ENCODE measurements around the gene TIMM44.
"Not testable (repeated sequence)": the region's sequence is repeated elsewhere in the genome, so short reads cannot be mapped to it uniquely, and the experiment has no call there.

TIMM44 gene

DNA sequence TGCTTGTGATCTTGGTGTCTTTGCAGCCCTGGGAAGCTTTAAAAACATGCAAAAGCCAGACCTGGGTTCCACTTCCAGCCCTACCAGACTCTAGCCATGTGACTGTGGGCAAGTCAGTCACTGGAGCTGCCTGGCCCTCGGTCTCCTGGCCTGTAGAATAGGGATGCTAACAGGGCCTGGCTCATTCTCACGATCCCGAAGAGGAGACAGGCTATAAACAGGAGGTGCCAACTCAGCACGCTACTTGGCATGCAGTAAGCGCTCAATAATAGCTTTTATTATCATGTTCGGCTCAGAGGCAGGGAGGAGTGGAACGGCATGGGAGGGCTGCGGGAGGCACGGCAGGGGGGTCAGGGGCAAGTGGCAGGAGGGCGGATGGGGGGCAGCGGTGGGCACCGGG is 19.2 kb downstream of the TIMM44 start:
- no peak for DNase-seq

DNA sequence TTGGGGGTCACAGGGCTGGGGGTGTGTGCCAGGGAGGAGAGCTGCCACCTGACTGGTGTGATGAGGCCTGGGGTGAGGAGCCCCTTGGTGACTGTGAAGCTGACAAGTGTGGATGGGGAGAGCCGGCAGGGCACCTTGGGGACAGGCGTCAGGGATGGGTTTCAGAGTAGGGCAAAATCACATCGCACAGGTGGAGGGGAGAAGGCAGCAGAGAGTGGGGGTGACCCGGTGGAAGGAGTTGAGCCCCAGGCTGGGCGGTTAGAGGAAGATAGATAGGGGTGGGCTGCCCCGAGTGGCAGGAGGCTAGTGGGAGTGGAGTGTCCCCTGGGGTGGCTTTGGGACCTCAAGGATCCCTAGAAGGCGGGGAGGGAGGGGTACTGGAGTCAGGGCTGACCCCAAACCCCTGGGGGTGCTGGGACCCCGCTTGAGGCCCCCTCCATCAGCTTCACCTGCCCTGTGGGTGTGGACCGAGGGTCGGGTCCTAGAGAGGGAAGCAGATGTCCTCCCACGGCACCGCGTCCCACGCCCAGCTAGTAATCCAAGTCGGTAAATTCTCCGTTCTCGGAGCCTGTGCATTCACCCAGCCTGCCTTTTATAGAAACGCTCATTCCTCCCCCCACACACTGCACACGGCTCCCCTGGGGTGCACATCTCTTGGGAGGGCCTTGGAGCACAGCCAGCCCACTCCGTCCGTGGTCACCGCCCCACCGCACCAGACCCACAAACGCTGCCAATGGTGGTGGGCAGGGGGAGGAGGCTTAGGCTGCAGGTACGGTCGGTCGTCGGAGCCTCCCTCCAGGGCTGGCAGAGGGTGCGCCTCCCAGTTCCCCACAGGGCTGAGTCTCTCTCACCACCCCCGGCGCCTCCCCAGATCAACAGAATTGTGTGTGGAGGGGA is 19.9 kb downstream of the TIMM44 start:
- no peak for DNase-seq

DNA sequence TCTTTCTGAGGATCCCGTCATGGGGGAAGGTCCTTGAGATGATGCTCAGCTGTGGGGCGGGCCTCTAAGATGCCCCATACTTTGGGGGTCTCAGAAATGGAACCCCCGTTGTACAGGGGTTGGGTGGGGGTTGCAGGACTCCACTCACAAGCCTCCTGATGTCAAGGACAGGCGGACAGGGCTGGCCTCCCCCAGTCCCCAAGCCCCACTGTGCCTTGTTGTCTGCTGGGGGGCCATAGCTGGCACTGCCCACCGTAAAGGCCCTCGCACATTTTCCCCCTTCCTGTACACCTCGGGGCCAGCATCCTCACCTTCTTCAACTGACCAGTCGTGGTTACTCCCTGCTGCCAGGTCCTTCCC is 20.6 kb downstream of the TIMM44 start:
- DNase-seq: no peak

DNA sequence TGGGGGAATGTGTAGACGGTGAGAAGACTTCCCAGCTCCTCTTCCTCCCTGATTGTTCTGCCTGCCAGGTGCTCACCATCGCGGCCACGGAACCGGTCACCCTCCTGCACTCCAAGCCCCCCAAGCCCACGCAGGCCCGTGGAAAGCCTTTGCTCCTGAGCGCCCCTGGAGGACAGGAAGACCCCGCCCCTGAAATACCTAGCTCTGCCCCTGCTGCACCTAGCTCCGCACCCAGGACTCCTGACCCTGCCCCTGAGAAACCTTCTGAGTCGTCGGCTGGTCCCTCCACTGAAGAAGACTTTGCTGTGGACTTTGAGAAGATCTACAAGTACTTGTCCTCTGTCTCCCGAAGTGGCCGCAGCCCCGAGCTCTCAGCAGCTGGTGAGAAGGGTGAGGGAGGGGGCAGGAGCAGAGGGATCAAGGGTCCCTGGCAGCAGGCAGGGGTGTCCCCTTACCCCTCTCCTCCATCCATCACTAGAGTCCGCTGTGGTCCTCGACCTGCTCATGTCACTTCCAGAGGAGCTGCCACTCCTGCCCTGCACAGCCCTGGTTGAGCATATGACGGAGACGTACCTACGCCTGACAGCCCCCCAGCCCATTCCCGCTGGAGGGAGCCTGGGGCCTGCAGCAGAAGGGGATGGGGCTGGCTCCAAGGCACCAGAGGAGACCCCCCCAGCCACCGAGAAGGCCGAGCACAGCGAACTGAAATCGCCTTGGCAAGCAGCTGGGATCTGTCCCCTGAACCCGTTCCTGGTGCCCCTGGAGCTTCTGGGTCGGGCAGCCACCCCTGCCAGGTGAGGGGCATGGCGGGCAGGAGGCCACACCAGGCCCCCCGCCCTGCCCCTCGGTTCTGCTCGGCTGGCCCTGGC is 21.3 kb downstream of the TIMM44 start:
- no peak for DNase-seq

DNA sequence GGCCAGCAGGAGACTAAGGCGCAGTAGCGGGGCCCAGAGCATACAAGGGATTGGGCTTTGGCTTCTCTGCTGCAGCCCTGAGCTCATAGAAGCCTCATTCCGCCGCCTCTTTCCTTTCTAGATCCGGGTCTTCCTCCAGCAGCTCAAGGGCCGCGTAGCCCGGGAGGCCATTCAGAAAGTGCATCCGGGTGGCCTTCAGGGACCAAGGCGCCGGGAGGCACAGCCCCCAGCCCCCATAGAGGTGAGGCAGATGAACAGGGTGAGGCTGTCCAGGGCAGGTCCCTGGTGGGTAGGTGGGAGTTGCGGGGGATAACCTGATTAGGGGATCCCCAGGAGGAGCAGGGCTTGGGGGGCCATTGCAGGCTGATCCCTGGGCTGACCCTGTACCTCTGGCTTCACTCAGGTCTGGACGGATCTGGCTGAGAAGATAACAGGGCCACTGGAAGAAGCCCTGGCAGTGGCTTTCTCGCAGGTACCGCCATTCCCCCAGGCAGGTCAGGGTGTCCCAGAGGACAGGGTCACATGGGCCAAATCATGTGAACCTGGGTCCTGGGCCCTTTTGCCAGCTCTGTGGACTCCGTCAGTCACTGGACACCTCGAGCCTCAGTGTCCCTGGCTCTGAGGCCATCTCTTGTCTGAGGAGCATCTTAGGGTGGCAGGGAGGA is 22.0 kb downstream of the TIMM44 start:
- no peak for DNase-seq

DNA sequence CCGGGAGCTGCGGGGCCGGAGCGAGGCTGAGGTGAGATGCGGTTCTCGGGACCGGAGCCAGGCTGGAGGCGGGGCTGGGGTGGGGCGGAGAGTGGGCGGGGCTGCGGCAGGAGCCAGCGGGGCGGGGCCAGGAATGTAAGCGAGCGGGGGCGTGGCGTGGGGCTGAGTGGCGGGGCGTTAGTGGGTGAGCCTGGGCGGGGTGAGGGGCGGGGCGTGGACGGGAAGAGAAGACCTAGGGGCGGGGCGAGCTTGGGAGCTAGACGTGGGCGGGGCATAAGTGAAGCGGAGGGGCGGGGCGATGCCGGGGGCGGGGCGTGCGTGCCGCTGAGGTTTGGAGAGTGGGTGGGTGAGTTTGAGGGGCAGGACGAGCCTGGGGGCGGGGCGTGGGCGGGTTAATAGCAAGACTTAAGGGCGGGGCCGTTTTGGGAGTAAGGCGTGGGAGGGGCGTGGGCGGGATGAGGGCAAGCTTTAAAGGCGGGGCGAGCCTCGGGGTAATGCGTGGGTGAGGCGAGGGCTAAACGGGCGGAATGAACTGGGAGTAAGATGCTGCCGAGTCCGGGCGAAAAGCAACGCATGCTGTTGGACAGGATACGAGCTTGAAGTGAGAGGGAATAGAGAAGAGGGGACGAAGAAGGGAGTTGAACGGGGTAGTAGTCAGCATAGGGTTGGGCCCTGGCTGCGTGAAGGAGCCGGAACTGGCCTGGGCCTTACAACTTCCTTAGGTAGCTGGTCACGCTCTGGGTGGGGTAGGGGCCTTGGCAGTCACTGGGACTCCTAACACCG is 22.8 kb downstream of the TIMM44 start:
- DNase-seq: peak; percentile 100

DNA sequence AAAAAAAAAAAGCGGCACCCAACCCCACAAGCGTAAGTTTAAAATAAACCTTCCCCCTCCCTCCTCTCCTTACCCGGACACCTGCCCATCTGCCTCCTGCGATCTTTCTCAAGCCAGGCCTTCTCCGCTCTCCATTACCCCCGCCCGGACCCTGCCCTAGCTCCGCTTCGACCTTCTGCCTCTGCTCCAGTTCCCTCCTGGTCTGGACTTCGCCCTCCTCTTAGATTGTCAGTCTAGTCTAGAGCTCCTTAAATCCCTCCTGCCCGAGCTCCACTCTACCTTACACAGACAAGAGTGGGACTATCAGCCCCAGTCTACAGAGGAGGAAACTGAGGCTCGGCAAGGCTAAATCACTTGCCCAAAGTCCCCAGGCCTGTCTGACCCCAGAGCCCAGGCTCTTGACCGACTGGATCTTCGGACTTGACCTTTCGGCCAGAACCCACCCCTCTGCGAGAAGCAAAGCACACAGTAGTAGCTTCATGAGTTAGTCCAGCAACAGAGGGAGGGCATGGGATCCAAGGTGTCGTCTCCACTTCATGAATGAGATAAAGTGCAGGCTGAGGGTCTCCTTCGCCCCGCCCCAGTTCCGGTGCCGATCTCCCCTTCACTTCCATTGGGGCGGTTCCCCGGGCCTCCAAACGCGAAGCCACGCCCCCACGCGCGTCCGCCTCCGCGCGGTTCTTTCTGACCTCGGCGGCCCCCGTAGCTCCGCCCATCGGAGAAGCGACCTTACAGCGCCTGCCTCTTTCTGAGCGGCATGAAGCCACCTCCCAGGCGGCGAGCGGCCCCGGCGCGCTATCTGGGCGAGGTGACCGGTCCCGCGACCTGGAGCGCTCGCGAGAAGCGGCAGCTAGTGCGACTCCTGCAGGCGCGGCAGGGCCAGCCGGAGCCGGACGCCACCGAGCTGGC is 23.6 kb downstream of the TIMM44 start, which contains the start of gene SNAPC2:
TSS of gene SNAPC2 (plus strand) at position 729 of the 909 bp plus-strand sequence. CDS start at position 758, 29 bp downstream.
- DNase-seq: peak; percentile 95

DNA sequence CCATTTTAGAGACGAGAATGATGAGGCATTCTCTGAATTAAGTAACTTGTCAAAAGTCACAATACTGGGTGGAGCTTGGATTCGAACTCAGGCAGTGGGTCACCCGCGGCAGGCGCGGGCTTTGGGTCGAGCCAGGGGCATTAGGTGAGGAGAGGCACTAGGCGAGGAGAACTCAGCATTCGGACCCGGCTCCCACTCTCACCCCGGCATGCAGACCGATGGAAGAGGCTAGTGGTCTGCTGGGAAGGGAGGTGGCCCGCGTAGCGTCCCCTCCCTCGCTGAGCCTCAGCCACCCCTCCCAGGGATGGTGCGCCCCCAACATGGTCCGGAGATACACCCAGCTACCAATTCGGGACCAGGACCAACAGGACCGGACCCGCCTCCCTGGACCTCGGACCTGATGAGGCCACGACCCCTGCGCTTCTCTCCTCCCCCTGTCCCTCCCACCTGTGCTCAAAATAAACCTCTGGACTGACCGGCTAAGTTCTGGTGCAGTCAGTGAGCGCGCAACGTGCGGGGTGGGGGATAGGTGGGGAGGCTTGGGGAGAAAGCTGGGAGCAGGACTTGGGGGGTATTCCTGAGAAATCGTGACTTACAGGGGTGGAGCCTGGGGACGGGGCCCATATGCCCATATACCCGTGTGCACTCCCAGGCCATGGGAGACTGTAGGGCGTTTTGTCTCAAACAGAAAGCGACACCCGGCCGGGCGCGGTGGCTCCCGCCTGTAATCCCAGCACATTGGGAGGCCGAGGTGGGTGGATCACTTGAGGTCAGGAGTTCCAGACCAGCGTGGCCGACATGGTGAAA is 24.6 kb downstream of the TIMM44 start:
- DNase-seq: no peak

DNA sequence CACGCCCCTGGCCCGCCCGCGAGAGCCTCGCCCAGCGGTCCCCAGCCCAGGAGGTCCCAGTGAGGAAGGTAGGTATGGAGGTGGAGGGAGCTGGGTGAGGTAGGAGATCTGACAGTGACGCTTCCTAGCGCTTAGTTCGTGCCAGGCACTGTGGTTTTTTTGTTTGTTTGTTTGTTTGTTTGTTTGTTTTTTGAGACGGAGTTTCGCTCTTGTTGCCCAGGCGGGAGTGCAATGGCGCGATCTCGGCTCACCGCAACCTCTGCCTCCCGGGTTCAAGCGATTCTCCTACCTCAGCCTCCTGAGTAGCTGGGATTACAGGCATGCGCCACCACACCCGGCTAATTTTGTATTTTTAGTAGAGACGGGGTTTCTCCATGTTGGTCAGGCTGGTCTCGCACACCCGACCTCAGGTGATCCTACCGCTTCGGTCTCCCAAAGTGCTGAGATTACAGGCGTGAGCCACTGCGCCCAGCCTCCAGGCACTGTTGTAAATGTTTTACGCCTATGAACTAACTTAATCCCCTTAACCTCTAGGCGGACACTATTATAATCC is 25.3 kb downstream of the TIMM44 start:
- not testable (repeated sequence) for DNase-seq

DNA sequence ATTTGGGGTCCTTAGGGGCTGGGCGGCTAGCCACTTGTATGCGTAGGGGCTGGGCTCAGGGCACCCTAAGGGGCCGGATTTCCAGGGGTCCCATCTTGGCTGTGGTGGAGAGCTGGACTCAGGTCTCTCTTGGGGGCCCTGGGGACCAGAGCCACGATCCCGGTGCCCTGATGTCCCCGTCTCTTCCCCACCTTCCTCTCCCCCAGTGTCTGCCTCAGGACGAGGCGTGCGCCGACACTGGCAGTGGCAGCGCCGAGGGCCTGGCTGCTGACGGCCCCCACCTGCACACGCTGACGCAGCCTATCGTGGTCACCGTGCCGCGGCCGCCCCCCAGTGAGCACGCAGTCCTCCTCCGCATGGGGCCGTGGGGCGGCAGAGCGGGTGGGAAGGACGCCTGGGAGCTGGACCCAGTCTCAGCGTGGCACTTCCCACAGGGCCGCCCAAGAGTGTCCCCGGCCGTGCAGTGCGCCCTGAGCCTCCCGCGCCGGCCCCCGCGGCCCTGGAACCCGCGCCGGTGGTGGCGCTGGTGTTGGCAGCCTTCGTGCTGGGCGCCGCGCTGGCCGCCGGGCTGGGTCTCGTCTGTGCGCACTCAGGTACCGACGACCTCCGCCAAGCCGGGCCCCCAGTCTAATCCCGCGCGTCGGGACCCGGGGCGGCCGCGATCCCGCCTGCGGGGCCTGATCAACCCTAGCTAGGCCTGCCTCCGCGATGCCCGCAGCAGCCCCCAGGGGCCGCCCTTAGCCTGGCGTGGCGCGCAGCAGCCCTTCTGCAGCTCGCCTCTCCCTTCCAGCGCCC is 26.0 kb downstream of the TIMM44 start:
- peak; percentile 47 for DNase-seq

DNA sequence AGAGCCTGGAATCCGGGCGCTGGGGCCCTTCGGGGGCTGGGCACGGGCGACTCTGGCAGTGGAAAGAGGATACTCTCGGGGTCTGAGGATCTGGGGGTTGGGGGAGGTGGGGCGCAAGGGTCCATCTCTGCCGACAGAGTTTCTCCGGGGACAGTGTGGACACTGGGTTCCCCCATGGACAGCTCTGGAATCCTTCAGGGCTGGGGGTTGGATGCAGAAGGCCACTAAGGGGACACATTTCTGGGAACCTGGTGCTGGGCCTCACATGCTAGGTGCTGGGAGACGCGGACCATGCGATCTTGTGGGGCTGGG is 26.6 kb downstream of the TIMM44 start:
- DNase-seq: no peak

DNA sequence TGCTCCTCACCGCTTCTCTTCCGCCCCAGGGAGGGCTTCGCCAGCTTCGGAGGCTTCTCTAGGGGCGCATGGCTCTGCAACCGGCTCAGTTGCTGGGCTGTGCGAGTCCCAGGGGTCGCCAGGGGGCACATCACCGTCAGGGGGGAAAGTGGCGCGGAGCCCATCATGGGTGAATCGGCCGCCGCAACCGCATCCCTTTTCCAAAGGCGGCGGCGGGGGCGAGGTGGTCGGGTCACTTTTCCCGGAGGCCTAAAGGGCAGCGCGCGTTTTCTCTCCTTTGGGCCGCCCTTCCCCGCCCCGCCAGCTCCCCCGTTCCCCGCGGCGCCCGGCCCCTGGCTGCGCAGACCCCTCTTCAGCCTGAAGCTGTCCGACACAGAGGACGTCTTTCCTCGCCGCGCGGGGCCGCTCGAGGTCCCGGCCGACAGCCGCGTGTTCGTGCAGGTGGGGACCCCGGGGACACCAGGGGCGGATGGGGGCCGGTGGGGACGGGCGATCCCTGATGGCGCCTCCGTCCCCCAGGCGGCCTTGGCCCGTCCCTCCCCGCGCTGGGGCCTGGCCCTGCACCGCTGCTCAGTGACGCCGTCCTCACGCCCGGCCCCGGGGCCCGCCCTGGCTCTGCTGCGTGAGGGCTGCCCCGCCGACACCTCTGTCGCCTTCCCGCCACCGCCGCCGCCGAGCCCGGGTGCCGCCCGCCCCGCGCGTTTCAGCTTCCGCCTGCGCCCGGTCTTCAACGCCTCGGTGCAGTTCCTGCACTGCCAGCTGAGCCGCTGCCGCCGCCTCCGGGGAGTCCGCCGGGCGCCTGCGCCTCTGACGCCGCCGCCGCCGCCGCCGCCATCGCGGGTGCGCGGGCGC is 27.1 kb downstream of the TIMM44 start:
- DNase-seq: peak; percentile 49

DNA sequence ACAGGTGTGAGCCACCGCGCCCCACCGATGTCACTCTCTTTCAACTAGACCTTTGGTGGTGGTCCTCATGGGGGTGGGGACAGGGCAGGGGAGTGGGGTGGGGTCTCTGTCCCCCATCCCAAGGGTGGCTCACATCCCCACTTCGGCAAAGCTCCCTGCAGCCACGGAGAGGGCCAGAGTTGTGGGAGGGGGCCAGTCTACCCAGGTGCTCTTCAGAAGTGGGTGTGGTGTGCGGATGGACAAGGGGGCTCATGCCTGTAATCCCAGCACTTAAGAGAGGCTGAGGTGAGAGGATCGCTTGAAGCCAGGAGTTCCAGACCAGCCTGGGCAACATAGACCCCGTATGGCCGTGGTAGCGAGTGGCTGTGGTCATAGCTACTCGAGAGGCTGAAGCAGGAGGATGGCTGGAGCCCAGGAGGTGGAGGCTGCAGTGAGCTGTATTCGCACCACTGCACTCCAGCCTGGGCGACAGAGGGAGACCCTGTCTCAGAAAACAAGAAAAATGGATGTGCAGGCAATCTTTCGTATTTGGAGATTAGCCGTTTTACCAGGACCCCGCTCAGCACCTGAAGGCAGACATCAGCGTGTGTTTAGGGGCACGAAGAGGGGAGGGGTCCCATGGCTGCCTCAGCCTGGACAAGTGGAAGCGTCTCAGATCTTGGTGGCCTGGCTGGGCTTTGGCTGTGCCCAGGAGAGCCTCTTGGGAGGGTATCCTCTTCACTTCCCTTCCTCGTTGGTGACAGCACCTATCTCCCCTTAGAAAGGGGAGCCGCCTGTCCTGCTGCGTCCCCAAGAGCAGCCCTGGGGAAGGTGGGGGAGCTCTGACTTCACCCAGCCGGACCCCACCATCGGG is 28.0 kb downstream of the TIMM44 start:
- no peak for DNase-seq

DNA sequence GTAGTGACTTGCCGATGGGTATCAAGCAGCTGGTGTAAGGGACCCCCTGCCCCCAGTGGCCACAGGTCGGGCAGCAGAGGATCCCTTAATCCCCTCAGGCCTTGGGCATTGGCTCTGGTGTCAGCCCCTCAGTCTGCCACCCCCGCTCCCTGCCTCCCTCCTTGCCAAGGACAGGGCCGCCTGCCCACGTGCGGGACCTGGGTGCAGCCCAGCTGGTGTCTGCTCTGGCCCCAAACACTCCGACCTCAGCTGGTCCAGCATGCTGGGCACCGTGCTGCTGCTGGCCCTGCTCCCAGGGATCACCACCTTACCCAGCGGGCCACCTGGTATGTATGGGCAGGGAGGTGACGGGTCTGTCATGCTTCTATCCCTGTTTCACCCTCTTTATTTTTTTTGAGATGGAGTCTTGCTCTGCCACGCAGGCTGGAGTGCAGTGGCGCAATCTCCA is 28.8 kb downstream of the TIMM44 start, which contains the start of gene TGFBR3L:
TSS of gene TGFBR3L (plus strand) at position 233 of the 448 bp plus-strand sequence.
- no peak for DNase-seq

DNA sequence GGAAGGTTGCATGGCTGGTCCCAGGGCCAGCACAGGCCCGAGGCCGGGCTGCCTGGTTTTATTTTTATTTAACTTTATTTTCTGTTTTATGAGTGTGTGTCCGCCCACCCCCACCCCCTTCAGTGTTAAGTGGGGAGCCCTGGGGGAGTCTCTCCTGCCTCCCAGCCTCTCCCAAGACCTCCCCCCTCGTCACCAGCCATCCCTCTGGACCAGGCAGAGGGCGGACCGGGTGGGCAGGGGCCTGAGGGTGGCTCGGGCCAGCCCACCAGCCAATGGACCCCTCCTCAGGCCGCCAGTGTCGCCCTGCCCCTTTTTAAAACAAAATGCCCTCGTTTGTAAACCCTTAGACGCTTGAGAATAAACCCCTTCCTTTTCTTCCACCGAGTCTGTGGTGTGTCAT is 29.4 kb downstream of the TIMM44 start:
- DNase-seq: no peak

DNA sequence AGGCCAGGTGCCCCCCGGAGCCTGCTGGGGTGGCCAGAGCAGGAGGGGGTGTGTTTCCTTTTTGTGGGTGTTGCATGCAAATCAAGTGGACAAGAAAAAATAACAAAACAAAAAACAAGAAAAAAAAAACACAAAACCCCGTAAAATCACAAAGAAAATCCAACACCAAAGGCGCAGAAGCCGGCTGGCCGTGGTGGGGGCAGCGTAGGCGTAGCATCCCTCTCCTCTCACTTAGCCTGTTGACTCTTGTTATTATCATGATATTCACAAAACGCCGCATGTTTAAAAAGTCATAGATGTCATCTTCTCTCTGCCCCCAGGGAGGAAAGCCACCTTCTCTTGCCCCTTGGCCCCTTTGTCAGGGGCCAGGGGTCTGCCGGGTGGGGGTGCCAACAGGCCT is 29.8 kb downstream of the TIMM44 start:
- no peak for DNase-seq
